Measurements from ENCODE around the gene SLC1A2.

Gene SLC1A2

GRCh38 chr11:35352077-35352888 is 67.1 kb downstream of the SLC1A2 start:
- DNase-seq (ENCODE audit: low read depth in 1 of 2, low spot score in 1 of 2) = no peak

GRCh38 chr11:35349897-35350296 is 69.5 kb downstream of the SLC1A2 start:
- no peak for DNase-seq (ENCODE audit: low read depth in 1 of 2, low spot score in 1 of 2)

GRCh38 chr11:35348898-35349687 is 70.3 kb downstream of the SLC1A2 start:
- DNase-seq (ENCODE audit: low read depth in 1 of 2, low spot score in 1 of 2) = no peak

- DNase-seq (ENCODE audit: low read depth in 1 of 2, low spot score in 1 of 2) = no peak
These were observed 71.4 kb downstream of the SLC1A2 start for GRCh38 chr11:35347921-35348331.

GRCh38 chr11:35347173-35347878 is 72.0 kb downstream of the SLC1A2 start:
- no peak for DNase-seq (ENCODE audit: low read depth in 1 of 2, low spot score in 1 of 2)

- DNase-seq (ENCODE audit: low read depth in 1 of 2, low spot score in 1 of 2) = no peak
These were observed 72.7 kb downstream of the SLC1A2 start for GRCh38 chr11:35346472-35347156.

- no peak for DNase-seq (ENCODE audit: low read depth in 1 of 2, low spot score in 1 of 2)
These were observed 74.4 kb downstream of the SLC1A2 start for GRCh38 chr11:35344681-35345574.

GRCh38 chr11:35343033-35343598 is 76.2 kb downstream of the SLC1A2 start:
- DNase-seq (ENCODE audit: low read depth in 1 of 2, low spot score in 1 of 2) = peak in 1 of 2 donors; percentile 3

- no peak for DNase-seq (ENCODE audit: low read depth in 1 of 2, low spot score in 1 of 2)
These were observed 78.6 kb downstream of the SLC1A2 start for GRCh38 chr11:35340715-35341114.

GRCh38 chr11:35340071-35340470 is 79.3 kb downstream of the SLC1A2 start:
- no peak for DNase-seq (ENCODE audit: low read depth in 1 of 2, low spot score in 1 of 2)

- DNase-seq (ENCODE audit: low read depth in 1 of 2, low spot score in 1 of 2) = no peak
These were observed 80.4 kb downstream of the SLC1A2 start for GRCh38 chr11:35338921-35339320.

GRCh38 chr11:35337914-35338305 is 81.4 kb downstream of the SLC1A2 start:
- DNase-seq (ENCODE audit: low read depth in 1 of 2, low spot score in 1 of 2) = no peak

GRCh38 chr11:35337136-35337913 is 82.0 kb downstream of the SLC1A2 start:
- DNase-seq (ENCODE audit: low read depth in 1 of 2, low spot score in 1 of 2) = no peak

- no peak for DNase-seq (ENCODE audit: low read depth in 1 of 2, low spot score in 1 of 2)
These were observed 82.6 kb downstream of the SLC1A2 start for GRCh38 chr11:35336726-35337125.

GRCh38 chr11:35335226-35335625 is 84.1 kb downstream of the SLC1A2 start:
- DNase-seq (ENCODE audit: low read depth in 1 of 2, low spot score in 1 of 2) = no peak

GRCh38 chr11:35334385-35335090 is 84.8 kb downstream of the SLC1A2 start:
- DNase-seq (ENCODE audit: low read depth in 1 of 2, low spot score in 1 of 2) = no peak

GRCh38 chr11:35332524-35332923 is 86.8 kb downstream of the SLC1A2 start:
- no peak for DNase-seq (ENCODE audit: low read depth in 1 of 2, low spot score in 1 of 2)

- DNase-seq (ENCODE audit: low read depth in 1 of 2, low spot score in 1 of 2) = peak; percentile 2 to 13
These were observed 88.4 kb downstream of the SLC1A2 start for GRCh38 chr11:35330931-35331330.
